Measurements from ENCODE around the gene IL36A.

The IL36A gene

GRCh38 chr2:113039719-113040118 is 34.5 kb downstream of the IL36A start:
- H3K4me3 ChIP-seq = no peak overlapping the region
- no peak overlapping the region for H3K27ac ChIP-seq

- Histone ChIP-seq H3K27ac (no peak overlapping the region), H3K4me3 (no peak overlapping the region)
Measured at GRCh38 chr2:113041871-113042270, 36.6 kb downstream of the IL36A start.

- Histone ChIP-seq H3K27ac (no peak overlapping the region), H3K4me3 (no peak overlapping the region)
Measured at GRCh38 chr2:113046465-113046864, 41.2 kb downstream of the IL36A start.

GRCh38 chr2:113050921-113051895 is 45.9 kb downstream of the IL36A start:
- H3K4me3 ChIP-seq = no peak overlapping the region
- H3K27ac ChIP-seq = no peak overlapping the region

GRCh38 chr2:113052396-113052917 is 47.2 kb downstream of the IL36A start, which contains the start of gene IL36B:
Gene IL36B, minus strand, starts transcription at chr2:113052867.
- Histone ChIP-seq H3K4me3 (no peak within 1 kb of the TSS), H3K27ac (no peak within 1 kb of the TSS)

- H3K4me3 ChIP-seq = no peak overlapping the region
- H3K27ac ChIP-seq = no peak overlapping the region
Measured at GRCh38 chr2:113053666-113054065, 48.4 kb downstream of the IL36A start.

- H3K4me3 ChIP-seq = no peak overlapping the region
- no peak overlapping the region for H3K27ac ChIP-seq
Measured at GRCh38 chr2:113054066-113054465, 48.8 kb downstream of the IL36A start.

GRCh38 chr2:113056521-113056920 is 51.3 kb downstream of the IL36A start:
- H3K27ac ChIP-seq = no peak overlapping the region

GRCh38 chr2:113057117-113057516 is 51.9 kb downstream of the IL36A start:
- no peak overlapping the region for H3K4me3 ChIP-seq
- H3K27ac ChIP-seq = no peak overlapping the region

More at GRCh38 chr2:113056521-113056920, 51.3 kb downstream of the IL36A start:
- no peak overlapping the region for H3K4me3 ChIP-seq
